HEK293 (cell line): Measurements from ENCODE around the gene MARCHF10.
A peak's percentile ranks its signal among the peaks of the same experiment; 100 is the strongest.

ENCODE experiments used
- GFI1B ChIP-seq: fragments of 450-650 bp; formaldehyde crosslinking; IDR thresholded peaks from 2 replicates; pipeline ENCODE4 v1.5.1; 2016; ENCODE audit warnings: missing biosample characterization, missing genetic modification characterization
- IKZF3 ChIP-seq: fragments of 450-650 bp; IDR thresholded peaks from 2 replicates; pipeline ENCODE4 v1.5.0; 2018; ENCODE audit warnings: missing biosample characterization, mild to moderate bottlenecking, missing genetic modification characterization, moderate library complexity
- KLF16 ChIP-seq: fragments of 450-650 bp; formaldehyde crosslinking; IDR thresholded peaks from 2 replicates; pipeline ENCODE4 v1.5.1; 2017; ENCODE audit warnings: missing biosample characterization, missing genetic modification characterization
- MYNN ChIP-seq: fragments of 450-650 bp; formaldehyde crosslinking; IDR thresholded peaks from 2 replicates; pipeline ENCODE4 v1.5.1; 2016; ENCODE audit warnings: missing biosample characterization, missing genetic modification characterization, borderline replicate concordance
- PRDM10 ChIP-seq: fragments of 450-650 bp; formaldehyde crosslinking; IDR thresholded peaks from 2 replicates; pipeline ENCODE4 v1.5.1; 2016; ENCODE audit warnings: missing biosample characterization, missing genetic modification characterization
- REST ChIP-seq: fragments of 450-650 bp; formaldehyde crosslinking; IDR thresholded peaks from 2 replicates; pipeline ENCODE4 v1.5.1; 2016; ENCODE audit warnings: missing biosample characterization, missing genetic modification characterization
- SCRT2 ChIP-seq: fragments of 450-650 bp; formaldehyde crosslinking; IDR thresholded peaks from 2 replicates; pipeline ENCODE4 v1.5.1; 2016; ENCODE audit warnings: missing biosample characterization, missing genetic modification characterization
- TSHZ1 ChIP-seq: fragments of 450-650 bp; formaldehyde crosslinking; IDR thresholded peaks from 2 replicates; pipeline ENCODE4 v1.5.1; 2016; ENCODE audit warnings: missing biosample characterization, missing genetic modification characterization, borderline replicate concordance
- ZFP69B ChIP-seq: fragments of 450-650 bp; formaldehyde crosslinking; IDR thresholded peaks from 2 replicates; pipeline ENCODE4 v1.5.1; 2016; ENCODE audit warnings: missing biosample characterization, missing genetic modification characterization
- ZIC2 ChIP-seq: fragments of 450-650 bp; formaldehyde crosslinking; IDR thresholded peaks from 2 replicates; pipeline ENCODE4 v1.5.1; 2016; ENCODE audit warnings: missing biosample characterization, missing genetic modification characterization
- ZNF155 ChIP-seq: fragments of 450-650 bp; formaldehyde crosslinking; IDR thresholded peaks from 2 replicates; pipeline ENCODE4 v1.5.1; 2016; ENCODE audit warnings: missing biosample characterization, missing genetic modification characterization
- ZNF174 ChIP-seq: fragments of 450-650 bp; formaldehyde crosslinking; IDR thresholded peaks from 2 replicates; pipeline ENCODE4 v1.5.0; 2017; ENCODE audit warnings: missing biosample characterization, mild to moderate bottlenecking, missing genetic modification characterization
- ZNF248 ChIP-seq: fragments of 450-650 bp; formaldehyde crosslinking; IDR thresholded peaks from 2 replicates; pipeline ENCODE4 v1.5.1; 2017; ENCODE audit warnings: missing biosample characterization, missing genetic modification characterization
- ZNF26 ChIP-seq: fragments of 450-650 bp; formaldehyde crosslinking; IDR thresholded peaks from 2 replicates; pipeline ENCODE4 v1.5.1; 2016; ENCODE audit warnings: missing biosample characterization, missing genetic modification characterization
- ZNF324 ChIP-seq: fragments of 450-650 bp; formaldehyde crosslinking; IDR thresholded peaks from 2 replicates; pipeline ENCODE4 v1.5.1; 2016; ENCODE audit warnings: missing biosample characterization, missing genetic modification characterization
- ZNF354C ChIP-seq: fragments of 450-650 bp; formaldehyde crosslinking; IDR thresholded peaks from 2 replicates; pipeline ENCODE4 v1.5.1; 2016; ENCODE audit warnings: missing biosample characterization, missing genetic modification characterization, low read depth, borderline replicate concordance
- ZNF362 ChIP-seq: fragments of 450-650 bp; formaldehyde crosslinking; IDR thresholded peaks from 2 replicates; pipeline ENCODE4 v1.5.1; 2016; ENCODE audit warnings: missing biosample characterization, missing genetic modification characterization
- ZNF398 ChIP-seq: fragments of 450-650 bp; formaldehyde crosslinking; IDR thresholded peaks from 2 replicates; pipeline ENCODE4 v1.5.1; 2017; ENCODE audit warnings: missing biosample characterization, missing genetic modification characterization
- ZNF510 ChIP-seq: fragments of 450-650 bp; formaldehyde crosslinking; IDR thresholded peaks from 2 replicates; pipeline ENCODE4 v1.5.1; 2018; ENCODE audit warnings: mild to moderate bottlenecking, missing genetic modification characterization, missing biosample characterization; ENCODE audit not compliant: insufficient replicate concordance
- ZNF660 ChIP-seq: fragments of 450-650 bp; IDR thresholded peaks from 2 replicates; pipeline ENCODE4 v1.5.1; 2018; ENCODE audit warnings: missing biosample characterization, mild to moderate bottlenecking, missing genetic modification characterization
- ZNF670 ChIP-seq: fragments of 450-650 bp; formaldehyde crosslinking; IDR thresholded peaks from 2 replicates; pipeline ENCODE4 v1.5.1; 2016; ENCODE audit warnings: missing biosample characterization, missing genetic modification characterization, low read depth
- ZNF707 ChIP-seq: fragments of 450-650 bp; formaldehyde crosslinking; IDR thresholded peaks from 2 replicates; pipeline ENCODE4 v1.5.1; 2016; ENCODE audit warnings: missing biosample characterization, missing genetic modification characterization
- ZNF768 ChIP-seq: fragments of 450-650 bp; formaldehyde crosslinking; IDR thresholded peaks from 2 replicates; pipeline ENCODE4 v1.5.1; 2018; ENCODE audit warnings: missing biosample characterization, mild to moderate bottlenecking, missing genetic modification characterization
- ZNF792 ChIP-seq: fragments of 450-650 bp; formaldehyde crosslinking; IDR thresholded peaks from 2 replicates; pipeline ENCODE4 v1.5.1; 2016; ENCODE audit warnings: missing biosample characterization, missing genetic modification characterization

The MARCHF10 gene

GRCh38 chr17:62724398-62725146 is 83.5 kb downstream of the MARCHF10 start (continued):
- TF ChIP-seq ZNF248 (no peak), MYNN (tag by site-specific recombination) (no peak), ZNF670 (no peak), KLF16 (tag by site-specific recombination) (no peak), ZNF174 (tag by site-specific recombination) (no peak), ZNF510 (tag by site-specific recombination) (no peak), ZNF26 (no peak), TSHZ1 (no peak), PRDM10 (no peak), REST (no peak), IKZF3 (no peak), ZNF354C (tag by site-specific recombination) (no peak), ZNF660 (tag by site-specific recombination) (no peak), ZNF707 (tag by site-specific recombination) (no peak), ZNF362 (no peak), SCRT2 (tag by site-specific recombination) (no peak), ZNF155 (no peak), ZIC2 (tag by site-specific recombination) (peak; percentile 32; the same call in 1 of the 2 replicates), ZNF398 (no peak), ZNF324 (no peak), ZFP69B (tag by site-specific recombination) (peak; percentile 99), ZNF768 (tag by site-specific recombination) (no peak), ZNF792 (tag by site-specific recombination) (no peak), GFI1B (no peak)
